Psoas muscle (tissue), 8 donors: ENCODE results near the gene DUSP15. TPM values are rescaled to one million over a fixed set of nuclear protein-coding genes. Genes with fewer than 3 reads are reported as not detected.

Experiments
- ATAC-seq, 4 donors: fragments of 200-7000 bp; cut with Tn5 transposase; one replicate each; pipeline ENCODE4 v1.9.1; 2020; ENCODE audit warnings: moderate library complexity in 3 of 4, mild to moderate bottlenecking in 2 of 4
- DNase-seq, 2 donors: peaks; one replicate each; pipeline ENCODE4 v3.0.0-alpha.2; 2020
- H3K27ac ChIP-seq: fragments of 200-600 bp; one replicate; pipeline ENCODE4 v1.8.0; 2022
- H3K27me3 ChIP-seq, 3 donors: fragments of 200-600 bp in 1 of 3; one replicate each; pipeline versions ENCODE4 v1.6.1 to v1.8.0; 2013 to 2022; ENCODE audit warnings: low read length in 2 of 3, mild to moderate bottlenecking in 2 of 3, moderate library complexity in 1 of 3; ENCODE audit not compliant: insufficient read depth in 3 of 3
- H3K36me3 ChIP-seq, 2 donors: fragments of 200-600 bp in 1 of 2; one replicate each; pipeline versions ENCODE4 v1.6.1 to v1.8.0; 2013 to 2022; ENCODE audit warnings: low read depth in 1 of 2, mild to moderate bottlenecking in 1 of 2, moderate library complexity in 1 of 2; ENCODE audit not compliant: insufficient read depth in 1 of 2
- H3K4me1 ChIP-seq: fragments of 200-600 bp; one replicate; pipeline ENCODE4 v1.8.0; 2022
- H3K4me3 ChIP-seq: fragments of 200-600 bp; one replicate; pipeline ENCODE4 v1.8.0; 2022; ENCODE audit warnings: mild to moderate bottlenecking
- H3K9me3 ChIP-seq: fragments of 200-600 bp; one replicate; pipeline ENCODE4 v1.8.0; 2022
- CTCF ChIP-seq: fragments of 200-600 bp; IDR thresholded peaks from one replicate; pipeline ENCODE4 v1.8.0; 2022; ENCODE audit warnings: antibody characterized with exemption
- WGBS, 3 donors: extraction: QIAGEN DNeasy Blood & Tissue Kit; methylation state at CpG; one replicate each; pipeline versions ENCODE4 v1.1.6 to v1.1.7; 2013; 5-methylcytosine and 5-hydroxymethylcytosine counted together
- intact Hi-C, 2 donors: fragments of 100-400 bp; cut with DNase I; formaldehyde crosslinking; loops; one replicate each; pipeline versions ENCODE4 v1.11.0 to v1.14.2; 2022
- polyA plus RNA-seq, 3 donors: library from polyadenylated mRNA; stranded (reverse); fragments of 200-250 nt; gene quantifications; one replicate each; pipeline ENCODE4 v1.2.3, GENCODE V29; 2013
- total RNA-seq, 4 donors: library from RNA; stranded (reverse); fragmentation: NEBNext Ultra II Directional in 2 of 4; extraction: Animal tissue kit (Norgen Biotek cat#: 25700) in 2 of 4; gene quantifications; one replicate each; pipeline versions ENCODE4 v1.2.1 to v1.2.4, GENCODE V29; 2021 to 2023
- donor health status: healthy with polysubstance abuse.
- donor health status: DM: no; HTN: no; CAD: no; lungs with moderate emphysema.
- donor health status: Bipolar disorder and iron deficiency.
- donor health status: healthy.
- donor health status: DM: yes; HTN: yes; CAD: no.
- donor health status: DM: no; HTN: no; CAD: no.
- donor health status: DM: no; HTN: no; CAD: no.
- donor health status: DM: yes; HTN: yes; CAD: no.

The DUSP15 gene
- total and polyA plus RNA-seq, 7 donors, result 0.04 to 0.51 (median 0.20) TPM; not detected in 3

GRCh38 chr20:31853481-31853880 is 16.8 kb downstream of the DUSP15 start:
- ATAC-seq, result no peak
- peaks cover 0 to 44% (median 9%) of the 10 kb centered on the region in 3 donors for H3K27me3 ChIP-seq
- no peaks in the 10 kb centered on the region for H3K36me3 ChIP-seq
- H3K4me1 ChIP-seq, result peaks cover 3% of the 10 kb centered on the region
- intact Hi-C loops, result loop anchor here (2.0 to 5.0 kb wide), 4 partner anchors 99 to 799 kb away; partner anchors contain the start of gene PDRG1 (in 2 of the 2)
- H3K9me3 ChIP-seq, result no peaks in the 10 kb centered on the region
- no peak overlapping the region for H3K27ac ChIP-seq
- no peak overlapping the region for H3K4me3 ChIP-seq
- peak in 1 of 2 donors; percentile 6 for DNase-seq
- WGBS, 3 donors, result 82 to 85% (median 83%) methylated on average over 7 of the region's 7 CpGs
- TF ChIP-seq CTCF, result no peak

- no peak overlapping the region for H3K4me3 ChIP-seq
- intact Hi-C loops, result loop anchor here (5.0 kb wide), 3 partner anchors 101 to 801 kb away; partner anchors contain the start of gene PDRG1 (in 1 of the 2)
- H3K4me1 ChIP-seq, result peaks cover 3% of the 10 kb centered on the region
- ATAC-seq, result no peak
- H3K27me3 ChIP-seq, result peaks cover 0 to 30% (median 5%) of the 10 kb centered on the region in 3 donors
- H3K9me3 ChIP-seq, result no peaks in the 10 kb centered on the region
- H3K27ac ChIP-seq, result no peak overlapping the region
- DNase-seq, result peak in 1 of 2 donors; percentile 17
- no peak for TF ChIP-seq CTCF
- 66 to 78% (median 73%) methylated on average over 11 of the region's 11 CpGs for WGBS, 3 donors
- H3K36me3 ChIP-seq, result no peaks in the 10 kb centered on the region
These were observed 18.9 kb downstream of the DUSP15 start for GRCh38 chr20:31851240-31851955.

- H3K27me3 ChIP-seq, result peaks cover 0 to 27% (median 5%) of the 10 kb centered on the region in 3 donors
These were observed 20.9 kb downstream of the DUSP15 start for GRCh38 chr20:31849306-31849930.

More at GRCh38 chr20:31849306-31849930, 20.9 kb downstream of the DUSP15 start:
- DNase-seq (no peak), ATAC-seq (no peak)
- WGBS, 3 donors, result 24 to 26% (median 26%) methylated on average over 45 of the region's 45 CpGs
- Histone ChIP-seq H3K36me3 (no peaks in the 10 kb centered on the region), H3K4me3 (no peak overlapping the region), H3K4me1 (peaks cover 3% of the 10 kb centered on the region), H3K27ac (no peak overlapping the region), H3K9me3 (no peaks in the 10 kb centered on the region)
- intact Hi-C loops, result no loop called here
- no peak for TF ChIP-seq CTCF
